Posterior vena cava (tissue), 2 donors: ENCODE data around the gene SH3PXD2B. TPM values are rescaled to one million over a fixed set of nuclear protein-coding genes. Genes with fewer than 3 reads are reported as not detected.
A peak's percentile ranks its signal among the peaks of the same experiment; 100 is the strongest.
"Not testable (repeated sequence)": the region's sequence is repeated elsewhere in the genome, so short reads cannot be mapped to it uniquely, and the experiment has no call there.

Experiments
- DNase-seq: peaks from one replicate; pipeline ENCODE4 v3.0.0-alpha.2; 2020; ENCODE audit warnings: low spot score
- intact Hi-C, 2 donors: fragments of 100-400 bp; cut with DNase I; formaldehyde crosslinking; loops; one replicate each; pipeline versions ENCODE4 v1.14.1 to v1.14.2; 2022 to 2023
- total RNA-seq, 2 donors: library from RNA; stranded (reverse); fragmentation: NEBNext Ultra II Directional; extraction: Animal tissue kit (Norgen Biotek cat#: 25700); gene quantifications; one replicate each; pipeline ENCODE4 v1.2.1, GENCODE V29; 2021
- donor health status: DM: yes; HTN: yes; CAD: no.
- donor health status: DM: yes; HTN: yes; CAD: no.

Gene SH3PXD2B
- total RNA-seq, 2 donors from 2014 or later = 85.2 to 114 TPM

GRCh38 chr5:172365948-172366608, 88.2 kb downstream of the SH3PXD2B start:
- intact Hi-C loops = loop anchor here in 1 of 2 donors (5.0 kb wide), 1 partner anchor 636 kb away; no protein-coding TSS in a partner anchor
- DNase-seq = peak; percentile 43

- intact Hi-C loops = loop anchor here in 1 of 2 donors (5.0 kb wide), 1 partner anchor 638 kb away; no protein-coding TSS in a partner anchor
- no peak for DNase-seq
Observed at GRCh38 chr5:172364773-172365172, 89.6 kb downstream of the SH3PXD2B start.

- intact Hi-C loops = no loop called here
- no peak for DNase-seq
Observed at GRCh38 chr5:172362755-172363154, 91.6 kb downstream of the SH3PXD2B start.

- DNase-seq = no peak
- intact Hi-C loops = no loop called here
Observed at GRCh38 chr5:172361566-172362238, 92.6 kb downstream of the SH3PXD2B start.

GRCh38 chr5:172358345-172358744, 96.0 kb downstream of the SH3PXD2B start:
- intact Hi-C loops = no loop called here
- no peak for DNase-seq

- DNase-seq = no peak
- intact Hi-C loops = no loop called here
Observed at GRCh38 chr5:172356527-172356926, 97.8 kb downstream of the SH3PXD2B start.

- intact Hi-C loops = no loop called here
- DNase-seq = no peak
Observed at GRCh38 chr5:172356047-172356446, 98.3 kb downstream of the SH3PXD2B start.

GRCh38 chr5:172353846-172354245, 100.5 kb downstream of the SH3PXD2B start:
- intact Hi-C loops = no loop called here
- no peak for DNase-seq

- intact Hi-C loops = no loop called here
- DNase-seq = no peak
Observed at GRCh38 chr5:172353271-172353812, 101.0 kb downstream of the SH3PXD2B start.

GRCh38 chr5:172352526-172352925, 101.8 kb downstream of the SH3PXD2B start:
- DNase-seq, intact Hi-C loops: not testable (repeated sequence)

- intact Hi-C loops = no loop called here
- peak; percentile 63 for DNase-seq
Observed at GRCh38 chr5:172351240-172351778, 103.0 kb downstream of the SH3PXD2B start.

GRCh38 chr5:172350212-172351181, 103.8 kb downstream of the SH3PXD2B start:
- intact Hi-C loops = no loop called here
- peak; percentile 54 for DNase-seq

- DNase-seq, intact Hi-C loops: not testable (repeated sequence)
Observed at GRCh38 chr5:172348733-172349132, 105.6 kb downstream of the SH3PXD2B start.

- no peak for DNase-seq
- intact Hi-C loops = no loop called here
Observed at GRCh38 chr5:172348084-172348483, 106.2 kb downstream of the SH3PXD2B start.

GRCh38 chr5:172347496-172348052, 106.8 kb downstream of the SH3PXD2B start:
- intact Hi-C loops = no loop called here
- peak; percentile 44 for DNase-seq

GRCh38 chr5:172345881-172346280, 108.4 kb downstream of the SH3PXD2B start:
- no peak for DNase-seq
- intact Hi-C loops = no loop called here

- DNase-seq = no peak
- intact Hi-C loops = no loop called here
Observed at GRCh38 chr5:172344855-172345409, 109.4 kb downstream of the SH3PXD2B start.

GRCh38 chr5:172343741-172344140, 110.6 kb downstream of the SH3PXD2B start:
- intact Hi-C loops = no loop called here
- no peak for DNase-seq

GRCh38 chr5:172342918-172343317, 111.4 kb downstream of the SH3PXD2B start:
- peak; percentile 17 for DNase-seq
- intact Hi-C loops = no loop called here
